ENCODE measurements around the gene NPTX2. TPM values are rescaled to one million over a fixed set of nuclear protein-coding genes. Genes with fewer than 3 reads are reported as not detected.

Gene NPTX2
- total RNA-seq, 1 experiment from 2014 or later = not detected

- Histone ChIP-seq H3K4me3 (ENCODE audit: low read depth, low read length) (no peak overlapping the region), H3K9me3 (peaks cover 8% of the 10 kb centered on the region; the same call in 1 of the 2 replicates), H3K4me1 (0 out of 2 replicates have a peak, but pooled peaks cover 6% of the 10 kb centered on the region), H3K27me3 (replicated peaks; ENCODE audit: control insufficient read depth, insufficient read depth, low read length) (peaks cover 1% of the 10 kb centered on the region), H3K36me3 (ENCODE audit: control insufficient read depth, insufficient read depth, low read length) (no peaks in the 10 kb centered on the region)
- H3K36me3 Mint-ChIP-seq (ENCODE audit: insufficient read depth, unreplicated experiment) = no peaks in the 10 kb centered on the region
- no peak for TF ChIP-seq CTCF (IDR thresholded peaks at IDR 0.05; ENCODE audit: insufficient read depth in 1 of 2, low read depth in 1 of 2, low read length in 1 of 2, severe bottlenecking in 1 of 2, unreplicated experiment in 1 of 2)
- CTCF ChIA-PET = interaction anchor here (0.6 kb wide), 1 partner anchor 91 kb away, joined by 3 read pairs; no protein-coding TSS in a partner anchor
- no peaks in the 10 kb centered on the region for H3K9me3 Mint-ChIP-seq (ENCODE audit: unreplicated experiment)
- intact Hi-C loops (cut with micrococcal nuclease; ENCODE audit: unreplicated experiment) = loop anchor here (1.0 kb wide), 1 partner anchor 186 kb away; no protein-coding TSS in a partner anchor
- H3K4me1 Mint-ChIP-seq (ENCODE audit: low read depth, unreplicated experiment) = no peaks in the 10 kb centered on the region
- H3K27me3 Mint-ChIP-seq (ENCODE audit: insufficient read depth, unreplicated experiment) = peaks cover 16% of the 10 kb centered on the region
- peak in 1 of 2 experiments; percentile 34 for DNase-seq
- BruUV-seq (replicated peaks) = no TSS peak
- H3K4me3 Mint-ChIP-seq (ENCODE audit: unreplicated experiment) = peak overlapping the region; percentile 38
- no peak overlapping the region for H3K27ac Mint-ChIP-seq (ENCODE audit: unreplicated experiment)
- POLR2A ChIA-PET = no interaction called here
These were observed 2.6 kb downstream of the NPTX2 start for GRCh38 chr7:98619450-98620321.

GRCh38 chr7:98621573-98622482, 4.7 kb downstream of the NPTX2 start:
- Histone ChIP-seq H3K4me3 (ENCODE audit: low read depth, low read length) (no peak overlapping the region), H3K27me3 (replicated peaks; ENCODE audit: control insufficient read depth, insufficient read depth, low read length) (peaks cover 1% of the 10 kb centered on the region), H3K4me1 (0 out of 2 replicates have a peak, but pooled peaks cover 6% of the 10 kb centered on the region), H3K9me3 (peaks cover 11% of the 10 kb centered on the region), H3K36me3 (ENCODE audit: control insufficient read depth, insufficient read depth, low read length) (no peaks in the 10 kb centered on the region)
- Mint-ChIP-seq H3K36me3 (ENCODE audit: insufficient read depth, unreplicated experiment) (no peaks in the 10 kb centered on the region), H3K4me1 (ENCODE audit: low read depth, unreplicated experiment) (no peaks in the 10 kb centered on the region), H3K9me3 (ENCODE audit: unreplicated experiment) (no peaks in the 10 kb centered on the region), H3K4me3 (ENCODE audit: unreplicated experiment) (no peak overlapping the region), H3K27ac (ENCODE audit: unreplicated experiment) (no peak overlapping the region), H3K27me3 (ENCODE audit: insufficient read depth, unreplicated experiment) (peaks cover 19% of the 10 kb centered on the region)
- CTCF ChIA-PET = no interaction called here
- DNase-seq = no peak
- BruUV-seq (replicated peaks) = no TSS peak
- intact Hi-C loops (cut with micrococcal nuclease; ENCODE audit: unreplicated experiment) = no loop called here
- POLR2A ChIA-PET = no interaction called here
- no peak for TF ChIP-seq CTCF (IDR thresholded peaks at IDR 0.05; ENCODE audit: insufficient read depth in 1 of 2, low read depth in 1 of 2, low read length in 1 of 2, severe bottlenecking in 1 of 2, unreplicated experiment in 1 of 2)

GRCh38 chr7:98622926-98623325, 5.8 kb downstream of the NPTX2 start:
- H3K27me3 Mint-ChIP-seq (ENCODE audit: insufficient read depth, unreplicated experiment) = peaks cover 19% of the 10 kb centered on the region
- Histone ChIP-seq H3K4me1 (0 out of 2 replicates have a peak, but pooled peaks cover 6% of the 10 kb centered on the region), H3K9me3 (peaks cover 11% of the 10 kb centered on the region), H3K27me3 (replicated peaks; ENCODE audit: control insufficient read depth, insufficient read depth, low read length) (peaks cover 1% of the 10 kb centered on the region), H3K36me3 (ENCODE audit: control insufficient read depth, insufficient read depth, low read length) (no peaks in the 10 kb centered on the region), H3K4me3 (ENCODE audit: low read depth, low read length) (no peak overlapping the region)
- H3K4me3 Mint-ChIP-seq (ENCODE audit: unreplicated experiment) = no peak overlapping the region
- no peak for DNase-seq
- H3K27ac Mint-ChIP-seq (ENCODE audit: unreplicated experiment) = no peak overlapping the region
- ChIA-PET CTCF (no interaction called here), POLR2A (no interaction called here)
- H3K4me1 Mint-ChIP-seq (ENCODE audit: low read depth, unreplicated experiment) = no peaks in the 10 kb centered on the region
- no peak for TF ChIP-seq CTCF (IDR thresholded peaks at IDR 0.05; ENCODE audit: insufficient read depth in 1 of 2, low read depth in 1 of 2, low read length in 1 of 2, severe bottlenecking in 1 of 2, unreplicated experiment in 1 of 2)
- H3K36me3 Mint-ChIP-seq (ENCODE audit: insufficient read depth, unreplicated experiment) = no peaks in the 10 kb centered on the region
- BruUV-seq (replicated peaks) = no TSS peak
- intact Hi-C loops (cut with micrococcal nuclease; ENCODE audit: unreplicated experiment) = no loop called here
- H3K9me3 Mint-ChIP-seq (ENCODE audit: unreplicated experiment) = no peaks in the 10 kb centered on the region
